H1 (cell line): ENCODE data around the gene FAM193B. TPM values are rescaled to one million over a fixed set of nuclear protein-coding genes. Genes with fewer than 3 reads are reported as not detected.
A peak's percentile ranks its signal among the peaks of the same experiment; 100 is the strongest.

Experiments
- CTCF ChIA-PET: fragments of 300-600 bp; sonication (Branson Sonifier 250); formaldehyde crosslinking; loops from one replicate; lab custom pipeline; 2021; ENCODE audit not compliant: partially characterized antibody; lab: Charles Lee
- POLR2A ChIA-PET: fragments of 300-600 bp; sonication (Branson Sonifier 250); formaldehyde crosslinking; loops from one replicate; lab custom pipeline; 2021; ENCODE audit warnings: inconsistent platforms; ENCODE audit not compliant: partially characterized antibody; lab: Charles Lee
- DNase-seq, 2 experiments: peaks; one replicate each; pipeline versions ENCODE4 v3.0.0 to v3.0.0-alpha.2; 2010 to 2022; ENCODE audit warnings: low spot score in 2 of 2, low read depth in 1 of 2, mixed read lengths in 1 of 2
- FAIRE-seq: peaks from 2 replicates; lab custom pipeline; 2011; peaks lifted over from hg19 to GRCh38; lab: Jason Lieb, UNC
- H2AFZ ChIP-seq: 2 replicates; pipeline ENCODE4 v1.8.1; 2012; ENCODE audit warnings: low read length, inconsistent platforms
- H2AK5ac ChIP-seq: 2 replicates; pipeline ENCODE4 v1.6.1; 2013; ENCODE audit warnings: low read depth, low read length
- H2BK120ac ChIP-seq: replicated peaks from 2 replicates; pipeline ENCODE3; 2013; ENCODE audit warnings: low read depth, low read length, inconsistent platforms
- H2BK12ac ChIP-seq: 2 replicates; pipeline ENCODE4 v1.6.1; 2013; ENCODE audit warnings: low read depth, low read length
- H2BK15ac ChIP-seq: 2 replicates; pipeline ENCODE4 v1.6.1; 2013; ENCODE audit warnings: low read length
- H2BK20ac ChIP-seq: 2 replicates; pipeline ENCODE4 v1.6.1; 2013; ENCODE audit warnings: low read length
- H2BK5ac ChIP-seq: 2 replicates; pipeline ENCODE4 v1.6.1; 2013; ENCODE audit warnings: low read depth, low read length
- H3K14ac ChIP-seq: 2 replicates; pipeline ENCODE4 v1.6.1; 2013; ENCODE audit warnings: inconsistent platforms; ENCODE audit not compliant: insufficient read length
- H3K18ac ChIP-seq: 2 replicates; pipeline ENCODE4 v1.6.1; 2013; ENCODE audit warnings: low read length; ENCODE audit errors: extremely low read depth
- H3K23ac ChIP-seq: 2 replicates; pipeline ENCODE4 v1.6.1; 2013; ENCODE audit warnings: inconsistent platforms; ENCODE audit not compliant: insufficient read length
- H3K23me2 ChIP-seq: 2 replicates; pipeline ENCODE4 v1.6.1; 2013; ENCODE audit warnings: low read depth, low read length
- H3K27ac ChIP-seq: 2 replicates; pipeline ENCODE4 v1.6.1; 2011; ENCODE audit warnings: low read depth, low read length, inconsistent platforms
- H3K27me3 ChIP-seq, 4 experiments: replicated peaks in 1 of 4; 1 replicate in 1 of 4; 2 replicates in 3 of 4; pipeline versions ENCODE4 v1.6.1 to v1.8.1; 2011 to 2013; ENCODE audit warnings: low read length in 3 of 4, mild to moderate bottlenecking in 3 of 4, inconsistent platforms in 2 of 4, mixed read lengths in 2 of 4, moderate library complexity in 1 of 4; ENCODE audit not compliant: control insufficient read depth in 3 of 4, insufficient read depth in 3 of 4; ENCODE audit errors: extremely low read depth in 1 of 4
- H3K36me3 ChIP-seq, 4 experiments: 2 replicates each; pipeline versions ENCODE4 v1.6.1 to v1.8.1; 2011 to 2013; ENCODE audit warnings: mild to moderate bottlenecking in 4 of 4, low read length in 3 of 4, moderate library complexity in 2 of 4, control low read depth in 1 of 4, inconsistent platforms in 1 of 4; ENCODE audit not compliant: insufficient read depth in 4 of 4, control insufficient read depth in 2 of 4
- H3K4ac ChIP-seq: replicated peaks from 2 replicates; pipeline ENCODE3; 2013; ENCODE audit warnings: low read length, low read depth, mixed read lengths, inconsistent platforms; ENCODE audit not compliant: insufficient read length
- H3K4me1 ChIP-seq, 4 experiments: replicated peaks in 1 of 4; 1 replicate in 1 of 4; 2 replicates in 3 of 4; pipeline versions ENCODE4 v1.6.1 to v1.8.1; 2011 to 2013; ENCODE audit warnings: low read length in 3 of 4, inconsistent platforms in 2 of 4, mixed read lengths in 1 of 4; ENCODE audit not compliant: insufficient read depth in 4 of 4, control insufficient read depth in 3 of 4
- H3K4me2 ChIP-seq, 2 experiments: 2 replicates each; pipeline versions ENCODE4 v1.6.1 to v1.8.1; 2011 to 2013; ENCODE audit warnings: low read depth in 2 of 2, low read length in 2 of 2, control low read depth in 1 of 2, inconsistent platforms in 1 of 2, mild to moderate bottlenecking in 1 of 2; ENCODE audit not compliant: insufficient read depth in 1 of 2
- H3K4me3 ChIP-seq, 4 experiments: fragments of 200-600, 300-600 bp in 1 of 4; sonication (generic), shearing (Covaris generic), sonication (Bioruptor Twin) in 1 of 4; 2 replicates each; pipeline versions ENCODE4 v1.5.1 to v1.8.1; 2011 to 2016; ENCODE audit warnings: low read length in 4 of 4, low read depth in 3 of 4, control low read depth in 2 of 4, inconsistent platforms in 2 of 4, mild to moderate bottlenecking in 2 of 4, mixed read lengths in 1 of 4, moderate library complexity in 1 of 4; ENCODE audit not compliant: insufficient read depth in 2 of 4; ENCODE audit errors: extremely low read depth in 1 of 4
- H3K56ac ChIP-seq: replicated peaks from 2 replicates; pipeline ENCODE3; 2013; ENCODE audit warnings: low read depth, mild to moderate bottlenecking, mixed read lengths, low read length, inconsistent platforms; ENCODE audit not compliant: insufficient read length
- H3K79me1 ChIP-seq: 2 replicates; pipeline ENCODE4 v1.6.1; 2013; ENCODE audit warnings: low read depth, low read length, control low read depth
- H3K79me2 ChIP-seq, 2 experiments: 2 replicates each; pipeline versions ENCODE4 v1.6.1 to v1.8.1; 2012 to 2013; ENCODE audit warnings: low read length in 2 of 2, mild to moderate bottlenecking in 2 of 2, inconsistent platforms in 1 of 2; ENCODE audit not compliant: insufficient read depth in 2 of 2, control insufficient read depth in 1 of 2
- H3K9ac ChIP-seq, 4 experiments: replicated peaks in 1 of 4; 1 replicate in 1 of 4; 2 replicates in 3 of 4; pipeline versions ENCODE4 v1.6.1 to v1.8.1; 2011 to 2013; ENCODE audit warnings: low read depth in 3 of 4, low read length in 3 of 4, control low read depth in 2 of 4, mild to moderate bottlenecking in 2 of 4, moderate library complexity in 2 of 4, inconsistent platforms in 1 of 4; ENCODE audit errors: extremely low read depth in 1 of 4
- H3K9me3 ChIP-seq, 2 experiments: 2 replicates each; pipeline versions ENCODE4 v1.6.1 to v1.8.1; 2012 to 2013; ENCODE audit warnings: mild to moderate bottlenecking in 2 of 2, moderate library complexity in 2 of 2, control low read depth in 1 of 2, inconsistent platforms in 1 of 2, low read depth in 1 of 2, low read length in 1 of 2, mixed read lengths in 1 of 2; ENCODE audit not compliant: insufficient read depth in 2 of 2
- H4K20me1 ChIP-seq, 2 experiments: replicated peaks in 1 of 2; 2 replicates each; pipeline versions ENCODE3 to v1.8.1; 2011 to 2013; ENCODE audit warnings: inconsistent platforms in 2 of 2, low read length in 2 of 2, mild to moderate bottlenecking in 1 of 2; ENCODE audit not compliant: insufficient read depth in 2 of 2, control insufficient read depth in 1 of 2
- H4K5ac ChIP-seq: 2 replicates; pipeline ENCODE4 v1.6.1; 2013; ENCODE audit warnings: low read length, low read depth, mixed read lengths, inconsistent platforms; ENCODE audit not compliant: insufficient read length
- H4K8ac ChIP-seq: 2 replicates; pipeline ENCODE4 v1.8.0; 2013; ENCODE audit warnings: mild to moderate bottlenecking, moderate library complexity, low read length, inconsistent platforms; ENCODE audit not compliant: insufficient read depth; ENCODE audit errors: extremely low read depth
- H4K91ac ChIP-seq: replicated peaks from 2 replicates; pipeline ENCODE3; 2013; ENCODE audit warnings: low read length, mixed read lengths, inconsistent platforms; ENCODE audit not compliant: insufficient read length
- EP300 ChIP-seq, 2 experiments: IDR thresholded peaks; 1 replicate in 1 of 2; 2 replicates in 1 of 2; pipeline ENCODE4 v1.6.1; 2011 to 2012; ENCODE audit warnings: low read depth in 2 of 2, low read length in 2 of 2, mild to moderate bottlenecking in 2 of 2, borderline replicate concordance in 1 of 2, inconsistent platforms in 1 of 2, moderate library complexity in 1 of 2
- KDM4A ChIP-seq: IDR thresholded peaks from one replicate; pipeline ENCODE4 v1.7.1; 2012; ENCODE audit warnings: low read depth, mild to moderate bottlenecking, moderate library complexity, low read length, inconsistent platforms; ENCODE audit not compliant: severe bottlenecking
- PHF8 ChIP-seq: fragments of 200-600 bp; sonication (generic); conservative IDR thresholded peaks from 2 replicates; pipeline ENCODE4 v1.7.1; 2012; ENCODE audit warnings: low read depth, mild to moderate bottlenecking, inconsistent platforms, low read length, moderate library complexity
- RBBP5 ChIP-seq: IDR thresholded peaks from 2 replicates; pipeline ENCODE4 v1.7.1; 2012; ENCODE audit warnings: low read depth, mild to moderate bottlenecking, inconsistent platforms, low read length, moderate library complexity, borderline replicate concordance
- SIN3A ChIP-seq, 2 experiments: IDR thresholded peaks in 1 of 2; conservative IDR thresholded peaks in 1 of 2; 2 replicates each; pipeline ENCODE4 v1.6.1; 2011 to 2012; ENCODE audit warnings: low read length in 2 of 2, improper control_type of control experiment in 1 of 2, low read depth in 1 of 2, mild to moderate bottlenecking in 1 of 2
- TAF1 ChIP-seq: IDR thresholded peaks from 2 replicates; pipeline ENCODE4 v1.6.1; 2011; ENCODE audit warnings: mild to moderate bottlenecking, low read depth, low read length
- WGBS, 2 experiments: shearing (Covaris generic) in 1 of 2; methylation state at CpG; one replicate each; pipeline versions ENCODE4 v1.1.6 to v1.1.7; 2013 to 2015; ENCODE audit warnings: low lambda C conversion rate in 2 of 2, mixed read lengths in 2 of 2, inconsistent platforms in 1 of 2, low coverage in 1 of 2, missing lambda C conversion rate in 1 of 2; ENCODE audit not compliant: insufficient replicate concordance in 2 of 2, insufficient coverage in 1 of 2, insufficient read length in 1 of 2; ENCODE audit errors: extremely low coverage in 1 of 2, missing lambda C conversion rate in 1 of 2; 5-methylcytosine and 5-hydroxymethylcytosine counted together
- polyA plus RNA-seq, 7 experiments: library from polyadenylated mRNA; depleted of rRNA in 3 of 7; stranded (reverse) in 5 of 7; unstranded in 2 of 7; fragments of >200 nt in 5 of 7; fragments of 200-250 nt in 2 of 7; gene quantifications; 1 replicate in 5 of 7; 2 replicates in 1 of 7; 4 replicates in 1 of 7; pipeline versions ENCODE4 v1.2.1 to v1.2.3, GENCODE V29; 2011 to 2013; ENCODE audit warnings: missing spikeins in 2 of 7, mixed read lengths in 2 of 7
- total RNA-seq: library from RNA; stranded (reverse); fragmentation: NEBNext Ultra II Directional; extraction: Animal tissue kit (Norgen Biotek cat#: 25700); gene quantifications from 2 replicates; pipeline ENCODE4 v1.2.1, GENCODE V29; 2021

FAM193B gene
- total and polyA plus RNA-seq, 2 of the 8 experiments (the other 6 are each of a cell fraction or from before 2014, with no cell fraction given): 49.9 to 69.8 TPM

GRCh38 chr5:177553671-177554429 lies 513 bp downstream of the FAM193B start:
- DNase-seq (peak in 1 of 2 experiments; percentile 63), FAIRE-seq (no peak)
- no peak overlapping the region for H2AFZ ChIP-seq
- ChIA-PET POLR2A (interaction anchor here (0.6 to 2.6 kb wide), 9 partner anchors 9 to 252 kb away, joined by 3 to 10 read pairs (median 3); partner anchors contain the start of genes B4GALT7, DDX41 and DOK3), CTCF (interaction anchor here (1.2 kb wide), 1 partner anchor 38 kb away, joined by 3 read pairs; no protein-coding TSS in a partner anchor)
- no peak overlapping the region for H2BK12ac ChIP-seq
- no peak overlapping the region for H4K91ac ChIP-seq
- no peak overlapping the region for H3K56ac ChIP-seq
- no peak overlapping the region for H3K4ac ChIP-seq
- H2AK5ac ChIP-seq: no peak overlapping the region
- WGBS, 2 experiments: 4% methylated on average over 44 of the region's 72 CpGs; no CpG with 5 or more reads in 1 of the 2 experiments
- H2BK20ac ChIP-seq: no peak overlapping the region
- peaks cover 7% of the 10 kb centered on the region for H3K79me1 ChIP-seq
- H4K8ac ChIP-seq: peak overlapping the region; percentile 84; the same call in 1 of the 2 replicates
- peaks cover 8 to 18% of the 10 kb centered on the region in 2 experiments for H4K20me1 ChIP-seq
- H3K23ac ChIP-seq: no peak overlapping the region
- peaks cover 6% of the 10 kb centered on the region for H3K23me2 ChIP-seq
- H3K27me3 ChIP-seq: no peaks in the 10 kb centered on the region
- H3K9ac ChIP-seq: peak overlapping the region; percentile 69 to 95 (median 82)
- H3K27ac ChIP-seq: peak overlapping the region; percentile 29; the same call in 1 of the 2 replicates
- H4K5ac ChIP-seq: peak overlapping the region; percentile 35
- no peaks in the 10 kb centered on the region for H3K9me3 ChIP-seq
- H3K14ac ChIP-seq: no peak overlapping the region
- no peak overlapping the region for H2BK120ac ChIP-seq
- H2BK15ac ChIP-seq: no peak overlapping the region
- peaks cover 0 to 20% (median 6%) of the 10 kb centered on the region in 4 experiments; a peak in 3 of 8 replicates for H3K36me3 ChIP-seq
- H2BK5ac ChIP-seq: peak overlapping the region; percentile 37; the same call in 1 of the 2 replicates
- H3K18ac ChIP-seq: peak overlapping the region; percentile 29; the same call in 1 of the 2 replicates
- H3K4me3 ChIP-seq: peak overlapping the region; percentile 68 to 86 (median 82)
- H3K4me1 ChIP-seq: peaks cover 5 to 9% (median 7%) of the 10 kb centered on the region in 4 experiments
- H3K79me2 ChIP-seq: peaks cover 3 to 47% of the 10 kb centered on the region in 2 experiments; a peak in 2 of 4 replicates
- peak overlapping the region; percentile 68 to 82 for H3K4me2 ChIP-seq
- TF ChIP-seq KDM4A (peak; percentile 78), RBBP5 (peak; percentile 71; the same call in 1 of the 2 replicates), TAF1 (0 out of 2 replicates have a peak, but pooled peaks have one; percentile 34), SIN3A (conservative IDR thresholded peaks at IDR 0.05 in 1 of 2, IDR thresholded peaks at IDR 0.05 in 1 of 2; ENCODE audit: low read depth in 1 of 2, low read length in 2 of 2) (peak in 1 of 2 experiments; percentile 22; a peak in 1 of 4 replicates), PHF8 (peak; percentile 43; the same call in 1 of the 2 replicates), EP300 (IDR thresholded peaks at IDR 0.05; ENCODE audit: borderline replicate concordance in 1 of 2, low read depth in 2 of 2, low read length in 2 of 2) (no peak)
